ENCODE data around the gene NR1D1.
"Not testable (repeated sequence)": the region's sequence is repeated elsewhere in the genome, so short reads cannot be mapped to it uniquely, and the experiment has no call there.

The NR1D1 gene

GRCh38 chr17:40100419-40100668 lies at the start of gene NR1D1:
NR1D1 (minus strand) TSS chr17:40100589; CDS start chr17:40100094, 495 bp downstream.
- TF ChIP-seq CTCF (IDR thresholded peaks at IDR 0.05; ENCODE audit: low read depth, low read length): no peak
- H3K4me3 ChIP-seq (ENCODE audit: low read depth, low read length): peak within 1 kb of the TSS; percentile 71

GRCh38 chr17:40148527-40148926 lies 48.1 kb upstream of the NR1D1 start:
- no peak overlapping the region for H3K4me3 ChIP-seq (ENCODE audit: low read depth, low read length)
- TF ChIP-seq CTCF (IDR thresholded peaks at IDR 0.05; ENCODE audit: low read depth, low read length): no peak

- H3K4me3 ChIP-seq (ENCODE audit: low read depth, low read length): no peak overlapping the region
- TF ChIP-seq CTCF (IDR thresholded peaks at IDR 0.05; ENCODE audit: low read depth, low read length): no peak
Measured at GRCh38 chr17:40145476-40145875, 45.1 kb upstream of the NR1D1 start.

GRCh38 chr17:40143166-40143565 lies 42.8 kb upstream of the NR1D1 start:
- not testable (repeated sequence) for H3K4me3 ChIP-seq (ENCODE audit: low read depth, low read length)

- no peak for TF ChIP-seq CTCF (IDR thresholded peaks at IDR 0.05; ENCODE audit: low read depth, low read length)
- H3K4me3 ChIP-seq (ENCODE audit: low read depth, low read length): peak overlapping the region; percentile 82
Measured at GRCh38 chr17:40139566-40140058, 39.2 kb upstream of the NR1D1 start.

GRCh38 chr17:40135817-40136216 lies 35.4 kb upstream of the NR1D1 start:
- TF ChIP-seq CTCF (IDR thresholded peaks at IDR 0.05; ENCODE audit: low read depth, low read length): no peak
- no peak overlapping the region for H3K4me3 ChIP-seq (ENCODE audit: low read depth, low read length)

- TF ChIP-seq CTCF (IDR thresholded peaks at IDR 0.05; ENCODE audit: low read depth, low read length): no peak
- no peak overlapping the region for H3K4me3 ChIP-seq (ENCODE audit: low read depth, low read length)
Measured at GRCh38 chr17:40134184-40134583, 33.8 kb upstream of the NR1D1 start.

GRCh38 chr17:40130352-40131042 lies 30.1 kb upstream of the NR1D1 start:
- no peak for TF ChIP-seq CTCF (IDR thresholded peaks at IDR 0.05; ENCODE audit: low read depth, low read length)
- no peak overlapping the region for H3K4me3 ChIP-seq (ENCODE audit: low read depth, low read length)
